Activated CD4-positive, alpha-beta T cell treated with anti-CD3 and anti-CD28 coated beads, Interleukin-2, amount 10 ng/mL, durations not matched to agents 24 days and 14 days (primary cell): ENCODE data around the gene FAM240B. TPM values are rescaled to one million over a fixed set of nuclear protein-coding genes. Genes with fewer than 3 reads are reported as not detected.

Experiments
- total RNA-seq: library from RNA; stranded (reverse); gene quantifications from 2 replicates; pipeline ENCODE4 v1.2.3, GENCODE V29; 2022

The FAM240B gene
- total RNA-seq, 1 donor from 2014 or later = not detected

Other genes with a start within 250 kb of the FAM240B start
- gene ANKRD18A, start 99.5 kb downstream of the FAM240B start, total RNA-seq = 2.7 and 4.5 TPM in 2 replicates